Heart right ventricle (tissue), 16 donors: Measurements from ENCODE around the gene AGTR1. TPM values are rescaled to one million over a fixed set of nuclear protein-coding genes. Genes with fewer than 3 reads are reported as not detected.

ENCODE experiments used
- ATAC-seq, 8 donors: fragments of 200-7000 bp; cut with Tn5 transposase; one replicate each; pipeline ENCODE4 v1.9.1; 2020; ENCODE audit warnings: mild to moderate bottlenecking in 8 of 8, moderate library complexity in 8 of 8, moderate number of reproducible peaks in 1 of 8
- DNase-seq, 2 donors: peaks; one replicate each; pipeline ENCODE4 v3.0.0-alpha.2; 2020
- H3K27ac ChIP-seq, 10 donors: fragments of 200-600 bp; sonication (generic) in 2 of 10; one replicate each; pipeline versions ENCODE4 v1.5.0 to v1.8.0; 2020 to 2022; ENCODE audit warnings: mild to moderate bottlenecking in 3 of 10
- H3K27me3 ChIP-seq, 7 donors: fragments of 200-600 bp; one replicate each; pipeline ENCODE4 v1.8.0; 2021 to 2022; ENCODE audit warnings: mild to moderate bottlenecking in 2 of 7
- H3K36me3 ChIP-seq, 9 donors: fragments of 200-600 bp; sonication (generic) in 1 of 9; one replicate each; pipeline versions ENCODE4 v1.5.0 to v1.8.0; 2020 to 2022; ENCODE audit warnings: mild to moderate bottlenecking in 2 of 9
- H3K4me1 ChIP-seq, 9 donors: fragments of 200-600 bp; sonication (generic) in 1 of 9; one replicate each; pipeline versions ENCODE4 v1.5.0 to v1.8.0; 2020 to 2022; ENCODE audit warnings: mild to moderate bottlenecking in 4 of 9
- H3K4me3 ChIP-seq, 10 donors: fragments of 200-600 bp; sonication (generic) in 2 of 10; one replicate each; pipeline versions ENCODE4 v1.5.0 to v1.8.0; 2020 to 2022; ENCODE audit warnings: mild to moderate bottlenecking in 7 of 10, moderate library complexity in 2 of 10
- H3K9me3 ChIP-seq, 11 donors: fragments of 200-600 bp in 10 of 11; sonication (generic) in 2 of 11; one replicate each; pipeline versions ENCODE4 v1.5.0 to v1.8.0; 2013 to 2022; ENCODE audit warnings: mild to moderate bottlenecking in 2 of 11, control low read depth in 1 of 11, moderate library complexity in 1 of 11
- WGBS, 2 donors: extraction: QIAGEN DNeasy Blood & Tissue Kit; methylation state at CpG; one replicate each; pipeline ENCODE4 v1.1.7; 2013; ENCODE audit warnings: inconsistent platforms in 1 of 2; 5-methylcytosine and 5-hydroxymethylcytosine counted together
- intact Hi-C, 10 donors: fragments of 100-400 bp; cut with DNase I; formaldehyde crosslinking; loops; one replicate each; pipeline versions ENCODE4 v1.11.1 to v1.14.2; 2022
- polyA plus RNA-seq, 2 donors: library from polyadenylated mRNA; stranded (reverse); fragments of 200-250 nt; gene quantifications; one replicate each; pipeline ENCODE4 v1.2.3, GENCODE V29; 2013
- total RNA-seq, 10 donors: library from RNA; stranded (reverse); fragmentation: NEBNext Ultra II Directional in 3 of 10; extraction: Animal tissue kit (Norgen Biotek cat#: 25700) in 3 of 10; gene quantifications; one replicate each; pipeline versions ENCODE4 v1.2.1 to v1.2.4, GENCODE V29; 2021 to 2023
- TF ChIP-seq, protein P1 (sequence below), 9 donors: fragments of 200-600 bp; sonication (generic) in 2 of 9; IDR thresholded peaks; one replicate each; pipeline versions ENCODE4 v1.5.0 to v1.8.0; 2021 to 2022; ENCODE audit warnings: antibody characterized with exemption in 9 of 9, mild to moderate bottlenecking in 5 of 9, moderate library complexity in 1 of 9
- donor health status: Arrhythmogenic right ventricular cardiomyopathy.
- donor health status: ischemic (EF 13 %, LVEDD 7.1; RV severe dilation, severe dysfunction).
- donor health status: healthy with polysubstance abuse.
- donor health status: DM: no; HTN: yes; CAD: no.
- donor health status: DM: no; HTN: no; CAD: no.
- donor health status: ischemic (EF 25% LVEDD 6.9; RV normal size, moderate dysfunction).
- donor health status: ischemic (EF 25% LVEDD 5.7; RV mildly dilated, moderate dysfunction).
- donor health status: healthy.
- donor health status: DM: yes; HTN: yes; CAD: no.
- donor health status: Ischemic cardiomyopathy.
- donor health status: ischemic (EF 35%, LVEDD 5.7; RV mildly dilated, moderate dysfunction).
- donor health status: nonischemic (EF 11% LVEDD 7.7; RV severe dilation, severe dysfunction).
- donor health status: DM: yes; HTN: yes; CAD: no.
- donor health status: PGD.
- donor health status: ischemic (EF 29% LVEDD 5.4; RV normal size, mild dysfunction).
- donor health status: nonischemic (EF 23%, LVEDD 6.1; RV moderate dilation, normal function).

AGTR1 gene
- total and polyA plus RNA-seq, 12 donors, result 0.28 to 4.5 (median 0.99) TPM

DNA sequence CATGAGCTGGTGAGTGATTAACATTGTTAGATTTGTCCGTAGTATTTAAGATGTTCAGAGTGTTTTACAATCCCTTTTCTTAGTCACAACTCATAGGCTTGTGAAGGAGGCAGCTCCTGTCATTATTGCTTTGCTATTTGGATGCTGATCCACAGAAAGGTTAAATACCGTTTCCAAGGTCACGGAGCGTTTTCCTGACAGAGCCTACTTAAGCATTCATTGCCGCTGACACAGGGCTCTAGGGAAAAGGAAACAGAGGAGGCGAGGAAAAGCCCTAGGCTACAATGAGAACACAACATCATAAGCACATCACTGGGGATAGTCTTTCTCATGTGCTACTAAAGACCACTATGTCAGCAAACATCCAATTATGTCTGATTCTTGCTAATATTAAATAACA, 91.4 kb downstream of the AGTR1 start:
- Histone ChIP-seq H3K4me1 (peaks cover 0 to 28% (median 0%) of the 10 kb centered on the region in 9 donors), H3K27ac (no peak overlapping the region)
- 21 to 26% methylated on average over 6 of the region's 6 CpGs for WGBS, 2 donors

DNA sequence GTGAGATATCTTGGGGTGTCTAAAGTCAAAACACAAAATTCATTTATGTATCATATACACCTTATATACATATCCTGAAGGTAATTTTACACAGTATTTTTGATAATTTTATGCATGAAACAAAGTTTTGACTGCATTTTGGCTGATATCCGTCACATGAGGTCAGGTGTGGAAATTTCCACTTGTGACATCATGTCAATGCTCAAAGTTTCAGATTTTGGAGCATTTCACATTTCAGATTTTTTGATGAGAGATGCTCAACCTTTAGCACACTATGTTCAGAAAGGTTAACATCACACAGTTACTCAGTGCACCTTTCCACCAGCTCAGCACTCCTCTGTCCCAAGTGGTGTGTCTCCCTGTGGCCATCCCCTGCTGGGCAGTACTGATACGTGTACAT, 92.2 kb downstream of the AGTR1 start:
- ATAC-seq (no peak), DNase-seq (no peak)
- Histone ChIP-seq H3K4me3 (no peak overlapping the region), H3K4me1 (peaks cover 0 to 28% (median 0%) of the 10 kb centered on the region in 9 donors), H3K27me3 (no peaks in the 10 kb centered on the region), H3K27ac (peak overlapping the region in 1 of 10 donors; percentile 76), H3K36me3 (no peaks in the 10 kb centered on the region), H3K9me3 (peaks cover 0 to 9% (median 0%) of the 10 kb centered on the region in 11 donors)
- intact Hi-C loops, result no loop called here
- 80 to 87% methylated on average over 2 of the region's 2 CpGs for WGBS, 2 donors
- TF ChIP-seq, protein P1, sequence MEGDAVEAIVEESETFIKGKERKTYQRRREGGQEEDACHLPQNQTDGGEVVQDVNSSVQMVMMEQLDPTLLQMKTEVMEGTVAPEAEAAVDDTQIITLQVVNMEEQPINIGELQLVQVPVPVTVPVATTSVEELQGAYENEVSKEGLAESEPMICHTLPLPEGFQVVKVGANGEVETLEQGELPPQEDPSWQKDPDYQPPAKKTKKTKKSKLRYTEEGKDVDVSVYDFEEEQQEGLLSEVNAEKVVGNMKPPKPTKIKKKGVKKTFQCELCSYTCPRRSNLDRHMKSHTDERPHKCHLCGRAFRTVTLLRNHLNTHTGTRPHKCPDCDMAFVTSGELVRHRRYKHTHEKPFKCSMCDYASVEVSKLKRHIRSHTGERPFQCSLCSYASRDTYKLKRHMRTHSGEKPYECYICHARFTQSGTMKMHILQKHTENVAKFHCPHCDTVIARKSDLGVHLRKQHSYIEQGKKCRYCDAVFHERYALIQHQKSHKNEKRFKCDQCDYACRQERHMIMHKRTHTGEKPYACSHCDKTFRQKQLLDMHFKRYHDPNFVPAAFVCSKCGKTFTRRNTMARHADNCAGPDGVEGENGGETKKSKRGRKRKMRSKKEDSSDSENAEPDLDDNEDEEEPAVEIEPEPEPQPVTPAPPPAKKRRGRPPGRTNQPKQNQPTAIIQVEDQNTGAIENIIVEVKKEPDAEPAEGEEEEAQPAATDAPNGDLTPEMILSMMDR (IDR thresholded peaks at IDR 0.05), result no peak

More for the DNA sequence above, 91.4 kb downstream of the AGTR1 start:
- DNase-seq (no peak), ATAC-seq (peak in 1 of 8 donors; percentile 49)
- Histone ChIP-seq H3K9me3 (peaks cover 0 to 9% (median 0%) of the 10 kb centered on the region in 11 donors), H3K4me3 (no peak overlapping the region), H3K27me3 (no peaks in the 10 kb centered on the region), H3K36me3 (no peaks in the 10 kb centered on the region)
- intact Hi-C loops, result no loop called here
- TF ChIP-seq, protein P1 (IDR thresholded peaks at IDR 0.05), result no peak

DNA sequence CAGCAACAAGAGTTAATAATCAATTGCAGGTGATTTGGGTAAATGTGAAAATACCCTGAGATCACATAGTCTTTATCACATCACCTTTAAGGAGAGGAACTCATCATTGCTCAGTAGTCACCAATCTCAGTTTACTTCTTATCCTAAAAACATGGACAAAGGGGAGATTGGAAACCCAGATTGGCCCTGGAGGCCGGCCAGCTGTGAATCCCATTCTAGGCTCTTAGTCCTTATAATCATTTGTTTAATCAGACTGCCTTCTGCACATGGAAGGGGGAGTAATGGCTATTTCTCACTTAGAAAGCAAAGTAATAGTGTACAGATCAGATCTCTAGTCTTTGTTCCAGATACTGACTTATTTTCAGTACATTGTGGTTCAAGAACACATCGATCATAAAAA, 92.7 kb downstream of the AGTR1 start:
- Histone ChIP-seq H3K4me3 (no peak overlapping the region), H3K9me3 (peaks cover 0 to 9% (median 0%) of the 10 kb centered on the region in 11 donors), H3K36me3 (no peaks in the 10 kb centered on the region), H3K27me3 (no peaks in the 10 kb centered on the region), H3K4me1 (peaks cover 0 to 25% (median 0%) of the 10 kb centered on the region in 9 donors), H3K27ac (peak overlapping the region in 5 of 10 donors; percentile 12 to 76 (median 33))
- ATAC-seq (peak in 1 of 8 donors; percentile 27), DNase-seq (no peak)
- 76 to 80% methylated on average over 2 of the region's 2 CpGs for WGBS, 2 donors
- TF ChIP-seq, protein P1 (IDR thresholded peaks at IDR 0.05), result no peak
- intact Hi-C loops, result no loop called here

DNA sequence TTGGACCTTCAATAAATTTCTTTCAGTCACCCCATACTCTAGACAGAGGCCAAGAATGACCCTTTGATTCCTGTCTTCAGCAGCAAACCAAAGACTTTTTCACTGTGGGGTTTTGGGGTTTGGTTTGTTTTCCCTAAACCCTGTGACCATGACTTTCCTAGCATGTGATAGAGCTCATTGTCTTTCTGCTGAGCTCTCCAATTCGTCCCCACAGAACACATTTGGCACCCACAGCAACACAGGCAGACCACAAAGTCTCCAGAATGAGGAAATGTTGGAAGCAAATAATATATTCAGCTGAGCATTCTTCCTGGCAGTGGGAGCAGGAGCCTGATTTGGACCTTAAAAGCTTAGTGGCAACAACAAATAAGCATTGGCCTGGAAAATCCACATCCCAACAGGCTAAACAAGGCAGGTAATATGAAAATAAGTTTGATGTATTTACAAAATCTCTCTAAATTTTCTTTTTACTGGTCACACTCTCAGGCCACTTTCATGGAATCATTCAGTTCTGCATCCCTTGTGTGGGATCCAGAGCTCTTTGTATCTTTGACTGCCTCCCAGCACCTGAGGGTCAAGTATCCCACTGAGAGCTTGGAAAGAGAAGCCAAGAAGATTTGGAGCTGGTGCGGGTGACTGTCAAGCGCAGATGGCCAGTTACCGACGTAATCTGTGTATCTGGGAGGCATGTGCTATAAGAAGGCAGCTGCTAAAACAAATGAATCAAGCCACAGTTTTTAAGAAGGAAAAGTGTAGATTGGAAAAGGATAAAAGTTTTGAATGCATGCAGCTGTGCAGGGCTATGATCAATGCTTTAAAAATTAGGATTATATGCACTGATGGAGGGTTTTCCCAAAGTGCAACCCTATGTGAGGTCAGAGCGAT, 93.4 kb downstream of the AGTR1 start:
- peak overlapping the region in 5 of 10 donors; percentile 17 to 76 (median 33) for H3K27ac ChIP-seq
- H3K4me3 ChIP-seq, result no peak overlapping the region
- intact Hi-C loops, result no loop called here
- H3K4me1 ChIP-seq, result peaks cover 0 to 25% (median 0%) of the 10 kb centered on the region in 9 donors
- TF ChIP-seq, protein P1 (IDR thresholded peaks at IDR 0.05), result no peak
- ATAC-seq (peak in 7 of 8 donors; percentile 39 to 87 (median 77)), DNase-seq (peak in 1 of 2 donors; percentile 27)
- peaks cover 0 to 6% (median 0%) of the 10 kb centered on the region in 11 donors for H3K9me3 ChIP-seq
- H3K27me3 ChIP-seq, result no peaks in the 10 kb centered on the region
- H3K36me3 ChIP-seq, result no peaks in the 10 kb centered on the region
- WGBS, 2 donors, result 58 to 63% methylated on average over 6 of the region's 6 CpGs
